ENCODE measurements around the gene DDHD1. TPM values are rescaled to one million over a fixed set of nuclear protein-coding genes. Genes with fewer than 3 reads are reported as not detected.
"Not testable (repeated sequence)": the region's sequence is repeated elsewhere in the genome, so short reads cannot be mapped to it uniquely, and the experiment has no call there.

The DDHD1 gene
- total RNA-seq, 1 donor from 2014 or later = 6.7 TPM

- Histone ChIP-seq H3K4me1 (peaks cover 5% of the 10 kb centered on the region), H3K27ac (replicated peaks) (no peak overlapping the region), H3K27me3 (ENCODE audit: low read depth) (no peaks in the 10 kb centered on the region), H3K36me3 (no peaks in the 10 kb centered on the region), H3K9me3 (replicated peaks) (no peaks in the 10 kb centered on the region), H3K4me3 (no peak overlapping the region)
- DNase-seq = no peak
- peak; percentile 20 for TF ChIP-seq CTCF (IDR thresholded peaks at IDR 0.05; ENCODE audit: borderline replicate concordance)
- intact Hi-C loops (cut with micrococcal nuclease) = no loop called here
Measured at GRCh38 chr14:53180272-53181221, 27.4 kb upstream of the DDHD1 start.

- H3K27ac ChIP-seq (replicated peaks); H3K9me3 ChIP-seq (replicated peaks); DNase-seq; intact Hi-C loops (cut with micrococcal nuclease); H3K27me3 ChIP-seq (ENCODE audit: low read depth); H3K36me3 ChIP-seq; H3K4me3 ChIP-seq: not testable (repeated sequence)
- peaks cover 12% of the 10 kb centered on the region for H3K4me1 ChIP-seq
Measured at GRCh38 chr14:53179486-53180005, 26.4 kb upstream of the DDHD1 start.

DNA sequence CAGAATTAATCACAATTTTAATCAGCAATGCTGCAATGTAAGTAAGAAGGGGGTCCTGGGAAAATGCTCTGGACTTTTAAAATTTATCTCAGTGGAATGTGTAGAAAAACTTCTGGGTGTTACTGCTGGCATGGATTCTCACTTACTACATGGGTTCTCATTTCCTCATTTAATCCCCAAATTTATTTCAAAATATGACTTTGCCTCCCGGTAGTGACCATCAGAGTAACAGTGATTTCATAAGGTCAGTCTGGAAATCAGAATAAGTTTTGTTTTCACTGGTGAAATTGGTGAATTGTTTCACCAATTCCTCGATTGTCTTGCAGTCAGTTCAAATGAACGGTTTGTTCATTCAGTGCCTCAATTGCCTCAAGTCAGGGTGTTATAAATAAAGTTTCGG lies 22.3 kb upstream of the DDHD1 start:
- no peak overlapping the region for H3K4me3 ChIP-seq
- H3K27me3 ChIP-seq (ENCODE audit: low read depth) = no peaks in the 10 kb centered on the region
- no peak overlapping the region for H3K27ac ChIP-seq (replicated peaks)
- DNase-seq = no peak
- intact Hi-C loops (cut with micrococcal nuclease) = no loop called here
- H3K36me3 ChIP-seq = no peaks in the 10 kb centered on the region
- no peak for TF ChIP-seq CTCF (IDR thresholded peaks at IDR 0.05; ENCODE audit: borderline replicate concordance)
- H3K4me1 ChIP-seq = peaks cover 7% of the 10 kb centered on the region
- no peaks in the 10 kb centered on the region for H3K9me3 ChIP-seq (replicated peaks)

- Histone ChIP-seq H3K9me3 (replicated peaks) (no peaks in the 10 kb centered on the region), H3K4me1 (peaks cover 7% of the 10 kb centered on the region), H3K27me3 (ENCODE audit: low read depth) (no peaks in the 10 kb centered on the region), H3K27ac (replicated peaks) (no peak overlapping the region), H3K4me3 (no peak overlapping the region), H3K36me3 (no peaks in the 10 kb centered on the region)
- DNase-seq = no peak
- TF ChIP-seq CTCF (IDR thresholded peaks at IDR 0.05; ENCODE audit: borderline replicate concordance) = no peak
- intact Hi-C loops (cut with micrococcal nuclease) = no loop called here
Measured at GRCh38 chr14:53174918-53175317, 21.8 kb upstream of the DDHD1 start.

DNA sequence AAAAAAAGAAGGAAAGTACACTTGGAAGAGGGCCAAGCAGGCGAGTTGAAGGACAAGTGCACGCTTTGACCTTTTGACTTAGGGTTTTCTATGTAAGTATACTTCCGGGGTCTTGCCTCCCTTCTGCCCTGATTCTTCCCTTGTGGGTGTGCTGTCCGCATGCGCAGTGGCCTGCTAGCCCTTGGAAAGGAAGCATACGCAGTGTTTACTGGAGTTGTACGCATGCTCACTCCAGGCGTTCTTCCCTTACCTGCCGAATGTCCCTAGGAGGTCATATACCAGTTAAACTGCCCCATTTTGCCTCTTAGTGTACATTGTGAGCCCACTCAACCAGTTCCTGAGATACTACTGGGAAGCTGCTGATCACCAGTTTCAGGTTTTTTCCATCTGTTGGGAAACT lies 15.7 kb upstream of the DDHD1 start:
- Histone ChIP-seq H3K4me3 (no peak overlapping the region), H3K9me3 (replicated peaks) (no peaks in the 10 kb centered on the region), H3K27me3 (ENCODE audit: low read depth) (no peaks in the 10 kb centered on the region), H3K27ac (replicated peaks) (no peak overlapping the region), H3K4me1 (no peaks in the 10 kb centered on the region), H3K36me3 (no peaks in the 10 kb centered on the region)
- no peak for DNase-seq
- intact Hi-C loops (cut with micrococcal nuclease) = no loop called here
- no peak for TF ChIP-seq CTCF (IDR thresholded peaks at IDR 0.05; ENCODE audit: borderline replicate concordance)

Data from left ventricle myocardium inferior (tissue), 1 donor.